Psoas muscle (tissue), 8 donors: ENCODE measurements around the gene GYPB. TPM values are rescaled to one million over a fixed set of nuclear protein-coding genes. Genes with fewer than 3 reads are reported as not detected.
"Not testable (repeated sequence)": the region's sequence is repeated elsewhere in the genome, so short reads cannot be mapped to it uniquely, and the experiment has no call there.

Source experiments
- ATAC-seq, 4 donors: fragments of 200-7000 bp; cut with Tn5 transposase; one replicate each; pipeline ENCODE4 v1.9.1; 2020; ENCODE audit warnings: moderate library complexity in 3 of 4, mild to moderate bottlenecking in 2 of 4
- DNase-seq, 2 donors: peaks; one replicate each; pipeline ENCODE4 v3.0.0-alpha.2; 2020
- H3K27ac ChIP-seq: fragments of 200-600 bp; one replicate; pipeline ENCODE4 v1.8.0; 2022
- H3K27me3 ChIP-seq, 3 donors: fragments of 200-600 bp in 1 of 3; one replicate each; pipeline versions ENCODE4 v1.6.1 to v1.8.0; 2013 to 2022; ENCODE audit warnings: low read length in 2 of 3, mild to moderate bottlenecking in 2 of 3, moderate library complexity in 1 of 3; ENCODE audit not compliant: insufficient read depth in 3 of 3
- H3K36me3 ChIP-seq, 2 donors: fragments of 200-600 bp in 1 of 2; one replicate each; pipeline versions ENCODE4 v1.6.1 to v1.8.0; 2013 to 2022; ENCODE audit warnings: low read depth in 1 of 2, mild to moderate bottlenecking in 1 of 2, moderate library complexity in 1 of 2; ENCODE audit not compliant: insufficient read depth in 1 of 2
- H3K4me1 ChIP-seq: fragments of 200-600 bp; one replicate; pipeline ENCODE4 v1.8.0; 2022
- H3K4me3 ChIP-seq: fragments of 200-600 bp; one replicate; pipeline ENCODE4 v1.8.0; 2022; ENCODE audit warnings: mild to moderate bottlenecking
- H3K9me3 ChIP-seq: fragments of 200-600 bp; one replicate; pipeline ENCODE4 v1.8.0; 2022
- WGBS, 3 donors: extraction: QIAGEN DNeasy Blood & Tissue Kit; methylation state at CpG; one replicate each; pipeline versions ENCODE4 v1.1.6 to v1.1.7; 2013; 5-methylcytosine and 5-hydroxymethylcytosine counted together
- intact Hi-C, 2 donors: fragments of 100-400 bp; cut with DNase I; formaldehyde crosslinking; loops; one replicate each; pipeline versions ENCODE4 v1.11.0 to v1.14.2; 2022
- polyA plus RNA-seq, 3 donors: library from polyadenylated mRNA; stranded (reverse); fragments of 200-250 nt; gene quantifications; one replicate each; pipeline ENCODE4 v1.2.3, GENCODE V29; 2013
- total RNA-seq, 4 donors: library from RNA; stranded (reverse); fragmentation: NEBNext Ultra II Directional in 2 of 4; extraction: Animal tissue kit (Norgen Biotek cat#: 25700) in 2 of 4; gene quantifications; one replicate each; pipeline versions ENCODE4 v1.2.1 to v1.2.4, GENCODE V29; 2021 to 2023
- donor health status: healthy with polysubstance abuse.
- donor health status: DM: no; HTN: no; CAD: no; lungs with moderate emphysema.
- donor health status: Bipolar disorder and iron deficiency.
- donor health status: healthy.
- donor health status: DM: yes; HTN: yes; CAD: no.
- donor health status: DM: no; HTN: no; CAD: no.
- donor health status: DM: no; HTN: no; CAD: no.
- donor health status: DM: yes; HTN: yes; CAD: no.

The GYPB gene
- total and polyA plus RNA-seq, 7 donors, result 0.18 TPM; not detected in 6

DNA sequence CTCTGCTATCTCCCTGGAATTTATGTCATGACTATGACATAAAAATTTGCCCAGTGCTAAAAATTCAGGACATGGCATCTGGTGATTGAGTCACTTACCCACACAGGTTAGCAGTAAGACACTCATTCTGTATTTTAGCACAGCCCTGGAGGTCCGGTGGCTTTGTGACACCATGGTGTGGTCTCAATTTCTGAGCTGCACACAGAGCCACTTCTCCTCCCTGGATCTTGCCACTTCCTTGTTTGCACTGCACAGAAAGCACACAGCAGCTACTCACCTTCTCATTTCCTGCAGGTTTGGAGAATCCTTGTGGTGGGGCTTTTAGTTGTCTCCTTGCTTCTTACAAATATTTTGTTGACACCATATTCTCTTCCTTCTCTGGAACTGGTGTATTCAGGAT lies 69.0 kb downstream of the GYPB start:
- H3K4me1 ChIP-seq, H3K36me3 ChIP-seq, DNase-seq, H3K4me3 ChIP-seq, H3K27me3 ChIP-seq, H3K9me3 ChIP-seq, ATAC-seq, intact Hi-C loops, H3K27ac ChIP-seq: not testable (repeated sequence)
- WGBS, 3 donors, result 0 to 93% (median 78%) methylated on average over 1 of the region's 1 CpG

DNA sequence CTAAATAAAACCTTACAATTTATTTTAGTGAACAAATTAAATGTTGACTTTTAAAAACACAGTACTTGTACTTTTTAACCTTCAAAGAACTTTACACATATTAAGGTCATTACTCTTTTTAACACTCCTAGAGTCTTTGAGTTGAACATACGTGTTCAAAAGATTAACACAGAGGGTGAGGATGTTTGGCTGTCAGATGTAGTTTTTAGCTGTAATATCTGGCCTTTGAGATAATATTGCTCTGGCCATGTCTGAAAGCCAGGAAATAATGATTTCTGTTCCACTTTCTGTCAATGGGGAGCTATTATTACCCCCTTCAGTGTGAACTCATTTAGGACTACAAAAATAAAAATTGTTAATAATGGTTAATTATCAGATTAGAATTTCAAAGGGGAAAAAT lies 71.7 kb downstream of the GYPB start:
- DNase-seq, H3K4me3 ChIP-seq, H3K4me1 ChIP-seq, H3K9me3 ChIP-seq, H3K27ac ChIP-seq, ATAC-seq, H3K36me3 ChIP-seq, H3K27me3 ChIP-seq, intact Hi-C loops: not testable (repeated sequence)
- WGBS, 3 donors, result 48 to 53% (median 51%) methylated on average over 1 of the region's 1 CpG

Other genes with a start within 250 kb of the GYPB start
- under 1 TPM in 3 of 4 donors, not detected in 1; 0.14 to 0.25 (median 0.17) TPM for gene GYPE, start 113.8 kb downstream of the GYPB start, total RNA-seq
- under 1 TPM; 0.08 to 0.26 (median 0.10) TPM for gene GYPE, start 113.8 kb downstream of the GYPB start, polyA plus RNA-seq
- gene GYPA, start 121.3 kb upstream of the GYPB start, total RNA-seq, result under 1 TPM in 1 of 4 donors, not detected in 3; 0.81 TPM
- not detected for gene GYPA, start 121.3 kb upstream of the GYPB start, polyA plus RNA-seq